Nasal cavity respiratory epithelium epithelial cell of viscerocranial mucosa (primary cell): ENCODE measurements around the gene PPP2R2B. TPM values are rescaled to one million over a fixed set of nuclear protein-coding genes. Genes with fewer than 3 reads are reported as not detected.

Experiments used
- total RNA-seq: library from RNA; depleted of rRNA; stranded (reverse); fragments of >200 nt; gene quantifications from 2 replicates; pipeline ENCODE4 v1.2.3, GENCODE V29; 2014

Gene PPP2R2B
- under 0.01 and 0.21 TPM in 2 replicates for total RNA-seq

DNA sequence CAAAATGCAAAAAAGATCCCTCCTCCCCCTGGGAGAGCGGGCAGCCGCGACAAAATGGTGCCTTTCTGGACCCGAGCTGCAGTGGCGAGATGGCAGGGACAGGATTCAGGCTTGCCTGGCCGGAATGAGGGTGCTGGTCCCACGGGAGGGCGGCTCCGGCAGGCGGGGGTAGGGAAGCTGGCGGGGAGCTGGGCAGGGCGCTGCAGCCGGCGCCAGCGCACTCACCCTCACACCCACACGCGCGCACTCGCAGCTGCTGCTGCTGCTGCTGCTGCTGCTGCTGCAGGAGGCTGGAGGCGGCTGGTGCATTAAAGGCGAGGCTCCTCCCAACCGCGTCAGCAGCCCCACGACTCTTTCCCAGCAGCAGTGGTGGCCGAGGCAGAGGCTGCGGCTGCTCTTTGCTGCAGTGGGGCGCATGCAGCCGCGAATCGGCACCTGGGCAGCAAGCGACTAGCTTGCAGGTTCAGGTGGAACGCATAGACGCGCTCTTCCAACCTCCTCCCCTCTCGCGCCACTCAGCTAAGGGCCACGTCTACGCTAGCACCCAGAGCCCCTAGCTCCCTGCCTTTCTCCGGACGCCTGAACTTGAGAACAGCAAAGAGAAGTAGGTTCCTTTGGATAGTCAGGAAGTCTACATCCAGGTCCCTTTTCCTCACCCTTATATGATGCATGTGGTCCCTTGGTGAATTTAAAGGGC is at the start of gene PPP2R2B:
PPP2R2B (minus strand) TSS at position 282 of the 697 bp plus-strand sequence.

